GM15510 (cell line): Measurements from ENCODE around the gene NCAPH2.

ENCODE experiments used
- POLR2A ChIP-seq: IDR thresholded peaks from 3 replicates; pipeline ENCODE4 v1.6.1; 2011; ENCODE audit warnings: borderline replicate concordance; ENCODE audit not compliant: insufficient read length; ENCODE audit errors: extremely low read depth

NCAPH2 gene

DNA sequence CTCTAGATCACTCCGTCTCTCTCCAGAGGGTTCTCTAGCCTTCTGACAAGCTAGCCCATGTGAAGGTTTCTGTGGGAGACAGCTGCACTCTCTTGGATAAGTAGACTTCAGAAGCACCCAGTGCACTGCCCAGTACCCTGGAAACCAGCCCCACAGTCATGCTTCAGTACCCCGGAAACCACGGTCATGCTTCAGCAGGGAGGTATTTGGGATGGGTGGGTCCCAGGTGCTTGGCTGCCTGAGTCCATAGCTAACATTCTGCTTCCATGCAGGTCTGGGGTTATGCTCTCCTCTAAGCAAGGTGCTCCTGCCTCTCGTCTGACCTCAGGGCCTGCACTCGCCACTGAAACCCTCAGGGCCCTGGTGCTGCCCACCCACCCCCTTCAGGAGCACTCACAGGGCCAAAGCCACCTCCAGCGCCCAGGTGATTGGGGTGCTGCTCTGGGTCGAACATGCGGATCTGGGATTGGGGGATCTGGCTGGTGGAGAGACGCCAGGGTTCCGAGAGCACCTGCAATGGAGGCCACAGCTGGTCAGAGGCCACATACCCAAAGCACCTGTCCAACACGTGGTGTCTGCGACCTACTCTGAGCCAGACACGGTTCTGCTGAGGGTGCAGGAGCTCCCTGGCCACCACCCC is 62.0 kb downstream of the NCAPH2 start:
- TF ChIP-seq POLR2A = no peak

DNA sequence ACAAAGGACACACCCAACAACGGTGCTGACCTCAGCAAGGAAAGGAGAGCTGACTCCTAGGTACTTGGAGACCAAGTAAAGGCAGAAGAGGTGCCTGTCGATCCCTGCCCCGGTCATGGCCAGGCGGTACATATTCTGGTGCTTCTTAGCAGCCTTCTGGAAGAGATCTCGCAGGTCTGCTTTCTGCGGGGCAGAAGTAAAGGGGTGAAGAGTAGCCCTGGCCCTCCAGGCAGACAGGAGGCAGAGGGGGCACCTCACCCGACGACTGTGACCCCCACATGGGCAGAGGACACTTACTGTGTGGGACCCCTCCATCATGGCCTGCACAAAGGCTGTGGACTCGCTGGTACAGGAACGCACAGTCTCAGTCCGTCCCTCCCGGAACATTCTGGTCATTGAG is 62.8 kb downstream of the NCAPH2 start:
- TF ChIP-seq POLR2A = no peak

DNA sequence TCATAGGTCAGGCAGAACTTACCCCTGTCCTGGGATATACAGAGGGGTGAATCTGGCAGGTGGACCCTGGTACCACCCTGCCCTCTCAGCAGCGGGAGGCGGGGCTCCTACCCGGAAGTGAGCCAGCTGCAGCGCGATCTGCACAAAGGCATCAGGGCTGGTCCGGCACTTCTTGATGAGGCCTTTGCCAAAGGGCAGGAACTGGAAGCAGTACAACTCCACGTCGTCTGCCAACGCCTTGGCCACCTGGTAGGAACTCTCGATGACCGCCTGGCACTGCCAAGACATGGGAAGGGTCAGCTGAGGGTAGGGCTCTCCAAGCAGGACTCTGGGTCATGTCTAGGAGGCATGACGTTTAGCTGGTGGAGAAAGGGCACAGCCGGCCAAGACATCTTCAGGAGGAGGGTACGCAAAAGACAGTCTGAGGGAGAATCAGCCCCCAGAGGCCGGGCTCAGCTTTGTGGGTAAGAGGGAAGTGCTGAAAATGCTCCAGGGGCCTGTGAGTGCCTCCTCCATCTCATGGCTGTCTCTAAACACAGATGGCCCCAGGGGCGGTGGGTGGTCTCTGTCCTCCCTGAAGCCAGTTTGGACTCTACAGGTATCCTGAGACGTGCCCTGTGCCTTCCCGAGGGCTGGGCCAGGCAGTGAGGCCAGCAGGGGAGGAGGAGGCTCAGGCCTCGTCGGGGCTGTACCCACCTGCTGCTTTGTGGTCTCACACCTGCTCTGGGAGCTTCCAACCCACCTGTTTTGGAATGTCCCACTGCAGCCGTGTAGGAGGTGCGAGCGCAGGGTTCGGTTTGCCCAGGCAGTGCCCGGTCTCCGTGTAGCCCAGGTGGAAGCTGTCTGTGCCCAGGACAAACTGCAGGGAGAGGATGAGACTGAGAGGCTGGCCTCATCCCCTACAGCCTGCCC is 63.5 kb downstream of the NCAPH2 start:
- TF ChIP-seq POLR2A = no peak

DNA sequence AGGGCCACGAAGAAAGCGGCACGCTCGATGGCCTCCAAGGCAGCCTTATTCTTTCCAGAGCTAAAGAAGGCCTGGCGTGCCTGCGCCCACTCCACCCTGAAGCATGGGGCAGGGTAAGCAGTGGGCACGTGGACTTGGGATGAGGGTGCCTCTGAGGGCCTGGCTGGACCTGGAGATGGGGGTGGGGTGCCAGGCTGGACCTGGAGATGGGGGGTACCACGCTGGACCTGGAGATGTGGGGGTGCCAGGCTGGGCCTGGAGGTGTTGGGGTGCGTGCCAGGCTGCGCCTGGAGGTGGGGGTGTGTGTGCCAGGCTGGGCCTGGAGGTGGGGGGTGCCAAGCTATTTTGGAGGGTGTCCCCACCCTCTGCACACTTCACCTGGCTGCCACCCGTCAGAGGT is 64.9 kb downstream of the NCAPH2 start:
- TF ChIP-seq POLR2A = no peak

GRCh38 chr22:50573491-50574382 is 65.7 kb downstream of the NCAPH2 start:
- no peak for TF ChIP-seq POLR2A

- no peak for TF ChIP-seq POLR2A
These were observed 66.3 kb downstream of the NCAPH2 start for GRCh38 chr22:50574383-50574755.
